ENCODE measurements around the gene STAT5A. TPM values are rescaled to one million over a fixed set of nuclear protein-coding genes. Genes with fewer than 3 reads are reported as not detected.

Gene STAT5A
- total and polyA plus RNA-seq, 12 donors = 8.2 to 28.5 (median 15.3) TPM

DNA sequence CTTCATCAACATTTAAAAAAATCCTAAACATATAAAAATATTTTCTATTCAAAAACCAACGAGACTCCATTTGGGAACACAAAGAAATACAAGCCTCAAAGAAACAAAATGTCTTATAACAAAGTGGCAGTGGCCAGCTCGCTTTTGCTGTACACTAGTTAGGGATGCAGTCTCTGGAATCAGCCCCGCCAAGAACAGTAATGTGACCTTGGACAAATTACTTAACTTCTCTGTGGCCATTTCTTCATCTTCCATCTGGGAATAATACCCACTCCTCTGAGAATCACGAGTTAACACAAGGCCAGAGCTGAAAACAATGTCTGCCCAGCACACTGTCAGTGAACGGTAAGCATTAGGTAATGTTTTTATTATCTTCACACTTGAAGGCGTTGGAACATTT, 17.7 kb upstream of the STAT5A start:
- ATAC-seq (no peak), DNase-seq (no peak)
- H3K27me3 ChIP-seq = no peaks in the 10 kb centered on the region
- H3K36me3 ChIP-seq = no peaks in the 10 kb centered on the region
- TF ChIP-seq, protein P1, sequence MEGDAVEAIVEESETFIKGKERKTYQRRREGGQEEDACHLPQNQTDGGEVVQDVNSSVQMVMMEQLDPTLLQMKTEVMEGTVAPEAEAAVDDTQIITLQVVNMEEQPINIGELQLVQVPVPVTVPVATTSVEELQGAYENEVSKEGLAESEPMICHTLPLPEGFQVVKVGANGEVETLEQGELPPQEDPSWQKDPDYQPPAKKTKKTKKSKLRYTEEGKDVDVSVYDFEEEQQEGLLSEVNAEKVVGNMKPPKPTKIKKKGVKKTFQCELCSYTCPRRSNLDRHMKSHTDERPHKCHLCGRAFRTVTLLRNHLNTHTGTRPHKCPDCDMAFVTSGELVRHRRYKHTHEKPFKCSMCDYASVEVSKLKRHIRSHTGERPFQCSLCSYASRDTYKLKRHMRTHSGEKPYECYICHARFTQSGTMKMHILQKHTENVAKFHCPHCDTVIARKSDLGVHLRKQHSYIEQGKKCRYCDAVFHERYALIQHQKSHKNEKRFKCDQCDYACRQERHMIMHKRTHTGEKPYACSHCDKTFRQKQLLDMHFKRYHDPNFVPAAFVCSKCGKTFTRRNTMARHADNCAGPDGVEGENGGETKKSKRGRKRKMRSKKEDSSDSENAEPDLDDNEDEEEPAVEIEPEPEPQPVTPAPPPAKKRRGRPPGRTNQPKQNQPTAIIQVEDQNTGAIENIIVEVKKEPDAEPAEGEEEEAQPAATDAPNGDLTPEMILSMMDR (IDR thresholded peaks at IDR 0.05) = no peak
- H3K9me3 ChIP-seq = no peaks in the 10 kb centered on the region
- peak overlapping the region in 1 of 10 donors; percentile 98 for H3K27ac ChIP-seq
- H3K4me3 ChIP-seq = no peak overlapping the region
- H3K4me1 ChIP-seq = peaks cover 3 to 76% (median 25%) of the 10 kb centered on the region in 9 donors
- intact Hi-C loops (cut with DNase I) = loop anchor here in 1 of 10 donors (10.0 kb wide), 1 partner anchor 46 kb away; no protein-coding TSS in a partner anchor
- whole genome bisulfite sequencing, 2 donors = 75 to 76% methylated on average over 6 of the region's 6 CpGs

- Histone ChIP-seq H3K27me3 (no peaks in the 10 kb centered on the region), H3K36me3 (no peaks in the 10 kb centered on the region), H3K27ac (peak overlapping the region in 1 of 10 donors; percentile 98), H3K9me3 (no peaks in the 10 kb centered on the region), H3K4me1 (peaks cover 3 to 76% (median 25%) of the 10 kb centered on the region in 9 donors), H3K4me3 (no peak overlapping the region)
- DNase-seq = no peak
- no peak for ATAC-seq
- TF ChIP-seq, protein P1 (IDR thresholded peaks at IDR 0.05) = no peak
- WGBS, 2 donors = 87 to 92% methylated on average over 3 of the region's 3 CpGs
- intact Hi-C loops (cut with DNase I) = loop anchor here in 1 of 10 donors (10.0 kb wide), 1 partner anchor 46 kb away; no protein-coding TSS in a partner anchor
These were observed 17.1 kb upstream of the STAT5A start for GRCh38 chr17:42271006-42271778.

- H3K9me3 ChIP-seq = no peaks in the 10 kb centered on the region
- H3K36me3 ChIP-seq = no peaks in the 10 kb centered on the region
- ATAC-seq = no peak
- no peak overlapping the region for H3K4me3 ChIP-seq
- intact Hi-C loops (cut with DNase I) = loop anchor here in 1 of 10 donors (10.0 kb wide), 1 partner anchor 47 kb away; no protein-coding TSS in a partner anchor
- H3K4me1 ChIP-seq = peaks cover 3 to 73% (median 27%) of the 10 kb centered on the region in 9 donors
- no peaks in the 10 kb centered on the region for H3K27me3 ChIP-seq
- H3K27ac ChIP-seq = peak overlapping the region in 1 of 10 donors; percentile 98
- no peak for DNase-seq
- TF ChIP-seq, protein P1 (IDR thresholded peaks at IDR 0.05) = no peak
These were observed 16.6 kb upstream of the STAT5A start for GRCh38 chr17:42271779-42272035.

DNA sequence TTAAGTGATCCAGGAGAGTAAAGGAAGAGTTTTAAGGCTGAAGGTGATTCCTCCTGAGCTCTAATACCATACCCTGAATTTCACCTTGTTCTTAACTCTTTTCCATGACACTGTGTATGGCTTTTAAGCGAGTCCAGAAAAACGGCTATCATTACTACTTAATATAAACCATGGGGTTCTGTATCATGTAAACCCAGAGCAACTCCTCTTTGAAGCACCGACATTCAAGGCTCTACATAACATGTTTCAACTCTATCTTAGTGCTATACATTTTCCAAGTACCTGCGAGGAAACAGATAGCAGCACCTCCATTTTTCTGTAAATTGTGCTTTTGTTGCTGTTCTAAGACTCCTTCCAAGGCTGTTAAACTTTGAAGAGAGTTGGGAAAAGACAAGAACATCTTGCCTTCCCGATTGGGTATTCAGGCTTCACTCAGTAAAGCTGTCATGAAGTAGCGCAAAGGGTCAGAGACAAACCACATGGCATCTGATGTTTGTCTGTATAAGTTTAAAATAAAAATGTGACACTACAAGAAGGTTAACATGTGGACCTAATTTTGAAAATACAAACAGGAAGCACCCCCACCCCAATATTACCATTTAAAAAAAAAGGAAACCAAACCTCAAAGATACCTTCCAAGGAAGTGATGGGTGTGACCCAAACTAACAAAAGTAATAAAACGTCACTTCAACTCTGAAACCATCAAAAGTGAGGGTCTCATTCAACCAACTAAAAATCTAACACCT, 16.0 kb upstream of the STAT5A start:
- TF ChIP-seq, protein P1 (IDR thresholded peaks at IDR 0.05) = no peak
- DNase-seq (no peak), ATAC-seq (no peak)
- WGBS, 2 donors = 65 to 69% methylated on average over 7 of the region's 7 CpGs
- H3K27me3 ChIP-seq = no peaks in the 10 kb centered on the region
- intact Hi-C loops (cut with DNase I) = loop anchor here in 1 of 10 donors (10.0 kb wide), 1 partner anchor 48 kb away; no protein-coding TSS in a partner anchor
- H3K9me3 ChIP-seq = no peaks in the 10 kb centered on the region
- peak overlapping the region in 1 of 10 donors; percentile 98 for H3K27ac ChIP-seq
- no peaks in the 10 kb centered on the region for H3K36me3 ChIP-seq
- no peak overlapping the region for H3K4me3 ChIP-seq
- peaks cover 6 to 73% (median 33%) of the 10 kb centered on the region in 9 donors for H3K4me1 ChIP-seq
